AG08396 (cell line): ENCODE data around the gene ZNF292.
"Not testable (repeated sequence)": the region's sequence is repeated elsewhere in the genome, so short reads cannot be mapped to it uniquely, and the experiment has no call there.

ENCODE experiments used
- DNase-seq: peaks from one replicate; pipeline ENCODE4 v3.0.0; 2012; ENCODE audit warnings: low spot score, mixed read lengths

The ZNF292 gene

GRCh38 chr6:87213364-87213763 lies 58.0 kb downstream of the ZNF292 start:
- DNase-seq = no peak

GRCh38 chr6:87214831-87215230 lies 59.5 kb downstream of the ZNF292 start:
- no peak for DNase-seq

GRCh38 chr6:87220997-87221396 lies 65.6 kb downstream of the ZNF292 start:
- DNase-seq = no peak

- DNase-seq = no peak
Measured at GRCh38 chr6:87222676-87223075, 67.3 kb downstream of the ZNF292 start.

GRCh38 chr6:87224971-87225370 lies 69.6 kb downstream of the ZNF292 start:
- no peak for DNase-seq

- no peak for DNase-seq
Measured at GRCh38 chr6:87225511-87225910, 70.1 kb downstream of the ZNF292 start.

- DNase-seq = no peak
Measured at GRCh38 chr6:87225937-87226336, 70.6 kb downstream of the ZNF292 start.

- DNase-seq = no peak
Measured at GRCh38 chr6:87230801-87231200, 75.4 kb downstream of the ZNF292 start.

- peak; percentile 45 for DNase-seq
Measured at GRCh38 chr6:87237804-87238203, 82.4 kb downstream of the ZNF292 start.

- DNase-seq = not testable (repeated sequence)
Measured at GRCh38 chr6:87239098-87239635, 83.8 kb downstream of the ZNF292 start.

GRCh38 chr6:87241304-87241703 lies 85.9 kb downstream of the ZNF292 start:
- DNase-seq = no peak

GRCh38 chr6:87242311-87242710 lies 86.9 kb downstream of the ZNF292 start:
- DNase-seq = no peak

- DNase-seq = no peak
Measured at GRCh38 chr6:87243812-87244211, 88.4 kb downstream of the ZNF292 start.

- DNase-seq = peak; percentile 8
Measured at GRCh38 chr6:87244380-87244779, 89.0 kb downstream of the ZNF292 start.

GRCh38 chr6:87250019-87250418 lies 94.7 kb downstream of the ZNF292 start:
- no peak for DNase-seq

GRCh38 chr6:87251225-87251624 lies 95.9 kb downstream of the ZNF292 start:
- DNase-seq = no peak

- DNase-seq = no peak
Measured at GRCh38 chr6:87251725-87252124, 96.4 kb downstream of the ZNF292 start.

- no peak for DNase-seq
Measured at GRCh38 chr6:87257046-87257445, 101.7 kb downstream of the ZNF292 start.

- no peak for DNase-seq
Measured at GRCh38 chr6:87257565-87257964, 102.2 kb downstream of the ZNF292 start.

GRCh38 chr6:87257975-87258374 lies 102.6 kb downstream of the ZNF292 start:
- no peak for DNase-seq

GRCh38 chr6:87259791-87260190 lies 104.4 kb downstream of the ZNF292 start:
- no peak for DNase-seq

GRCh38 chr6:87261534-87261933 lies 106.2 kb downstream of the ZNF292 start:
- no peak for DNase-seq

GRCh38 chr6:87264481-87264880 lies 109.1 kb downstream of the ZNF292 start:
- DNase-seq = no peak

- peak; percentile 69 for DNase-seq
Measured at GRCh38 chr6:87274660-87275274, 119.4 kb downstream of the ZNF292 start.
